ENCODE measurements around the gene CHST15. TPM values are rescaled to one million over a fixed set of nuclear protein-coding genes. Genes with fewer than 3 reads are reported as not detected.

Gene CHST15
- total and polyA plus RNA-seq, 4 donors = 2.9 to 16.5 (median 6.4) TPM

- Histone ChIP-seq H3K4me3 (ENCODE audit: low read depth in 1 of 3, low read length in 3 of 3) (no peak overlapping the region), H3K9me3 (ENCODE audit: control insufficient read depth in 4 of 4, low read length in 3 of 4) (no peaks in the 10 kb centered on the region), H3K4me1 (ENCODE audit: control insufficient read depth in 4 of 4, insufficient read depth in 4 of 4, low read length in 3 of 4) (peaks cover 3 to 8% (median 3%) of the 10 kb centered on the region in 4 donors), H3K27ac (ENCODE audit: low read depth in 1 of 2, low read length in 2 of 2) (no peak overlapping the region), H3K27me3 (ENCODE audit: control insufficient read depth in 4 of 4, insufficient read depth in 4 of 4, low read length in 3 of 4) (peaks cover 0 to 3% (median 2%) of the 10 kb centered on the region in 4 donors), H3K36me3 (ENCODE audit: control insufficient read depth in 4 of 4, insufficient read depth in 3 of 4, low read depth in 1 of 4, low read length in 3 of 4) (no peaks in the 10 kb centered on the region), H3K9ac (ENCODE audit: low read depth in 1 of 2, low read length in 2 of 2) (no peak overlapping the region)
- TF ChIP-seq TAF1 (conservative IDR thresholded peaks at IDR 0.05) = no peak
- no peak for TF ChIP-seq RAD21 (IDR thresholded peaks at IDR 0.05)
- TF ChIP-seq HNF4G (IDR thresholded peaks at IDR 0.05) = no peak
- no peak for TF ChIP-seq JUND (IDR thresholded peaks at IDR 0.05)
- TF ChIP-seq FOXA1 (IDR thresholded peaks at IDR 0.05) = no peak
- TF ChIP-seq NR2F2 (IDR thresholded peaks at IDR 0.05) = no peak
- TF ChIP-seq RXRA (IDR thresholded peaks at IDR 0.05) = no peak
- TF ChIP-seq FOXA2 (IDR thresholded peaks at IDR 0.05) = no peak
- no peak for TF ChIP-seq MAX (IDR thresholded peaks at IDR 0.05)
- TF ChIP-seq SP1 (IDR thresholded peaks at IDR 0.05) = no peak
- no peak for TF ChIP-seq YY1 (IDR thresholded peaks at IDR 0.05)
- TF ChIP-seq EGR1 (IDR thresholded peaks at IDR 0.05; ENCODE audit: low read depth in 2 of 2) = no peak
- TF ChIP-seq REST (IDR thresholded peaks at IDR 0.05) = no peak
- no peak for TF ChIP-seq GABPA (IDR thresholded peaks at IDR 0.05 in 1 of 2, conservative IDR thresholded peaks at IDR 0.05 in 1 of 2)
- TF ChIP-seq ATF3 (IDR thresholded peaks at IDR 0.05) = no peak
- TF ChIP-seq HNF4A (conservative IDR thresholded peaks at IDR 0.05) = no peak
- DNase-seq (ENCODE audit: low spot score) = no peak
- WGBS = 75% methylated on average over 12 of the region's 12 CpGs
Measured at GRCh38 chr10:124074501-124075109, 18.8 kb downstream of the CHST15 start.

- no peak for TF ChIP-seq GABPA (IDR thresholded peaks at IDR 0.05 in 1 of 2, conservative IDR thresholded peaks at IDR 0.05 in 1 of 2)
- Histone ChIP-seq H3K27me3 (ENCODE audit: control insufficient read depth in 4 of 4, insufficient read depth in 4 of 4, low read length in 3 of 4) (peaks cover 0 to 3% (median 2%) of the 10 kb centered on the region in 4 donors), H3K4me1 (ENCODE audit: control insufficient read depth in 4 of 4, insufficient read depth in 4 of 4, low read length in 3 of 4) (peaks cover 3 to 8% (median 3%) of the 10 kb centered on the region in 4 donors), H3K9me3 (ENCODE audit: control insufficient read depth in 4 of 4, low read length in 3 of 4) (no peaks in the 10 kb centered on the region), H3K9ac (ENCODE audit: low read depth in 1 of 2, low read length in 2 of 2) (no peak overlapping the region), H3K36me3 (ENCODE audit: control insufficient read depth in 4 of 4, insufficient read depth in 3 of 4, low read depth in 1 of 4, low read length in 3 of 4) (no peaks in the 10 kb centered on the region), H3K4me3 (ENCODE audit: low read depth in 1 of 3, low read length in 3 of 3) (no peak overlapping the region), H3K27ac (ENCODE audit: low read depth in 1 of 2, low read length in 2 of 2) (peak overlapping the region in 1 of 2 donors; percentile 12)
- WGBS = 91% methylated on average over 5 of the region's 5 CpGs
- no peak for DNase-seq (ENCODE audit: low spot score)
Measured at GRCh38 chr10:124073978-124074377, 19.4 kb downstream of the CHST15 start.

- no peak overlapping the region for H3K4me3 ChIP-seq (ENCODE audit: low read depth in 1 of 3, low read length in 3 of 3)
- no peaks in the 10 kb centered on the region for H3K9me3 ChIP-seq (ENCODE audit: control insufficient read depth in 4 of 4, low read length in 3 of 4)
- H3K36me3 ChIP-seq (ENCODE audit: control insufficient read depth in 4 of 4, insufficient read depth in 3 of 4, low read depth in 1 of 4, low read length in 3 of 4) = no peaks in the 10 kb centered on the region
- H3K27me3 ChIP-seq (ENCODE audit: control insufficient read depth in 4 of 4, insufficient read depth in 4 of 4, low read length in 3 of 4) = peaks cover 0 to 3% (median 2%) of the 10 kb centered on the region in 4 donors
- H3K4me1 ChIP-seq (ENCODE audit: control insufficient read depth in 4 of 4, insufficient read depth in 4 of 4, low read length in 3 of 4) = peaks cover 3 to 6% (median 3%) of the 10 kb centered on the region in 4 donors
- DNase-seq (ENCODE audit: low spot score) = no peak
- TF ChIP-seq EGR1 (IDR thresholded peaks at IDR 0.05; ENCODE audit: low read depth in 2 of 2) (no peak), YY1 (IDR thresholded peaks at IDR 0.05) (no peak)
- WGBS = 74% methylated on average over 3 of the region's 3 CpGs
- H3K9ac ChIP-seq (ENCODE audit: low read depth in 1 of 2, low read length in 2 of 2) = no peak overlapping the region
- no peak overlapping the region for H3K27ac ChIP-seq (ENCODE audit: low read depth in 1 of 2, low read length in 2 of 2)
Measured at GRCh38 chr10:124072541-124072940, 20.9 kb downstream of the CHST15 start.
